Measurements from ENCODE around the gene NFKBIZ. TPM values are rescaled to one million over a fixed set of nuclear protein-coding genes. Genes with fewer than 3 reads are reported as not detected.
"Not testable (repeated sequence)": the region's sequence is repeated elsewhere in the genome, so short reads cannot be mapped to it uniquely, and the experiment has no call there.

Gene NFKBIZ
- total RNA-seq, 3 donors from 2014 or later = 52.2 to 694 (median 243) TPM

DNA sequence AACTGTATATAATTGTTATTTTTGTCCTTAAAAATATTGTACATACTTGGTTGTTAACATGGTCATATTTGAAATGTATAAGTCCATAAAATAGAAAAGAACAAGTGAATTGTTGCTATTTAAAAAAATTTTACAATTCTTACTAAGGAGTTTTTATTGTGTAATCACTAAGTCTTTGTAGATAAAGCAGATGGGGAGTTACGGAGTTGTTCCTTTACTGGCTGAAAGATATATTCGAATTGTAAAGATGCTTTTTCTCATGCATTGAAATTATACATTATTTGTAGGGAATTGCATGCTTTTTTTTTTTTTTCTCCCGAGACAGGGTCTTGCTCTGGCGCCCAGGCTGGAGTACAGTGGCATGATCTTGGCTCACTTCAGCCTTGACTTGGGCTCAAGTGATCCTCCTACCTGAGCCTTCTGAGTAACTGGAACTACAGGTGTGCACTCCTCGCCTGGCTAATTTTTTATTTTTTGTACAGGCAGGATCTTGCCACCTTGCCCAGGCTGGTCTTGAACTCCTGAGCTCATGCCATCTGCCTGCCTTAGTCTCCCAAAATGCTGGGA, 10.7 kb downstream of the NFKBIZ start:
- DNase-seq (ENCODE audit: low spot score in 2 of 2) = no peak
- Histone ChIP-seq H3K4me3 (no peak overlapping the region), H3K4me1 (no peaks in the 10 kb centered on the region), H3K36me3 (no peaks in the 10 kb centered on the region), H3K27ac (peak overlapping the region in 1 of 2 donors; percentile 35), H3K9me3 (no peaks in the 10 kb centered on the region), H3K27me3 (no peaks in the 10 kb centered on the region)
- TF ChIP-seq, protein P1, sequence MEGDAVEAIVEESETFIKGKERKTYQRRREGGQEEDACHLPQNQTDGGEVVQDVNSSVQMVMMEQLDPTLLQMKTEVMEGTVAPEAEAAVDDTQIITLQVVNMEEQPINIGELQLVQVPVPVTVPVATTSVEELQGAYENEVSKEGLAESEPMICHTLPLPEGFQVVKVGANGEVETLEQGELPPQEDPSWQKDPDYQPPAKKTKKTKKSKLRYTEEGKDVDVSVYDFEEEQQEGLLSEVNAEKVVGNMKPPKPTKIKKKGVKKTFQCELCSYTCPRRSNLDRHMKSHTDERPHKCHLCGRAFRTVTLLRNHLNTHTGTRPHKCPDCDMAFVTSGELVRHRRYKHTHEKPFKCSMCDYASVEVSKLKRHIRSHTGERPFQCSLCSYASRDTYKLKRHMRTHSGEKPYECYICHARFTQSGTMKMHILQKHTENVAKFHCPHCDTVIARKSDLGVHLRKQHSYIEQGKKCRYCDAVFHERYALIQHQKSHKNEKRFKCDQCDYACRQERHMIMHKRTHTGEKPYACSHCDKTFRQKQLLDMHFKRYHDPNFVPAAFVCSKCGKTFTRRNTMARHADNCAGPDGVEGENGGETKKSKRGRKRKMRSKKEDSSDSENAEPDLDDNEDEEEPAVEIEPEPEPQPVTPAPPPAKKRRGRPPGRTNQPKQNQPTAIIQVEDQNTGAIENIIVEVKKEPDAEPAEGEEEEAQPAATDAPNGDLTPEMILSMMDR (IDR thresholded peaks at IDR 0.05) = no peak
- peak in 1 of 3 donors; percentile 10 for TF ChIP-seq POLR2AphosphoS5 (IDR thresholded peaks at IDR 0.05)
- intact Hi-C loops (cut with DNase I; ENCODE audit: low total_unique reads) = no loop called here

DNA sequence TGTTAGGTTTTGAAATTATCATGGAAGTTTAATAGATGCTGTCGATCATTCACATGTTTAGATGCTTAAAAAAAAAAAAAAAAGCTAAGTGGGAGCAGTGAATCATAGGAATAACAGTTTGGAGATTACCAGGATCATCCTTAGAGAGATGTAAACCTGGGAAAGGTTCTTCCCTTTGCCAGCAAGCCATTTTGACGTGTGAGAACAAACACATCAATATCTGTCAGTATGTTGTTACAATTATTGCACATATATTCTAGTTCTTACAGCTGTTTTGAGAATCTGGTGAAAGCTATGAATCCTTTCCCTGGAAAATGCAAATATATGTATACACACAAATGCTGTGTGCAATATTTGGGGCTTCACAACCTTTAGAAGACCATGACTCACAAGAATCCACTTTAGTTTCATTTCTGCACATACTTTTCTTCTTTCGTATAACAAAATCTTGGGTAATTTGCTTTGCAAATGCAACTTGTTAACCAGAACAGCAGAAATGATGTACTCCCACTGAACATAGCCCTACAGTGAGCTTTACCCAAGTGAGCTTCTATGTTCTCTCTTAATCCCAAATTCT, 12.0 kb downstream of the NFKBIZ start:
- TF ChIP-seq POLR2A (IDR thresholded peaks at IDR 0.05) (no peak), POLR2AphosphoS5 (IDR thresholded peaks at IDR 0.05) (no peak)
- TF ChIP-seq, protein P1 (IDR thresholded peaks at IDR 0.05) = no peak
- intact Hi-C loops (cut with DNase I; ENCODE audit: low total_unique reads) = no loop called here
- Histone ChIP-seq H3K4me3 (no peak overlapping the region), H3K36me3 (no peaks in the 10 kb centered on the region), H3K9me3 (no peaks in the 10 kb centered on the region), H3K27ac (no peak overlapping the region), H3K4me1 (no peaks in the 10 kb centered on the region), H3K27me3 (no peaks in the 10 kb centered on the region)
- DNase-seq (ENCODE audit: low spot score in 2 of 2) = no peak

DNA sequence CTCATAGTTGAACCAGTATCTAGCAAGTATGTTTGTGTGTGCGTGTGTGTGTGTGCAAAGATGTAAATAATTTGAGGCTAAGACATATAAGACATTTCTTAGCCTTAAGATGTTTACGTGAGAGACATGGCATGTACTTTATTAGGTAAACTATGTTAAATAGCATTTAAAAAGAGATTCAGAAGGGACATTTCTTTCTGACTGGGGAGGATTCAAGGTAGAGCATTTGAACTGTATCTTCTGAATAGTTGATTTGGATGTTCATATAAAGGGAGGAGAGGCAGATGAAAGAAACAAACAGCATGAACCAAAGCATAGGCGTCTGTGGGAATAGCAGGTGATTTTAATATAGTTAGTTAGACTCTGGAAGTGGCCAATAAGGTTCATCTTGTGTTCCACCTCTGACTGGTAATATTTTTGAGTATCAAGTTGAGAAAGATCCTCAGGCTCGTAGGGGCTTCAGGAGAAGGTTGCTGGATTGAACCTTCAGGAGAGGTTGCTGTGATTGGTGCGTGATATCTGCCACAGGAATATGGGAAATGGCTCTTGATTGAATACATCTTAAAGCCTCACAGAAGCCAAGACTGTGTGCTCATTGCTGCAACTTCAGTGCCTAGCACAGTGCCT, 12.6 kb downstream of the NFKBIZ start:
- no peak for DNase-seq (ENCODE audit: low spot score in 2 of 2)
- intact Hi-C loops (cut with DNase I; ENCODE audit: low total_unique reads) = no loop called here
- no peaks in the 10 kb centered on the region for H3K4me1 ChIP-seq
- H3K27me3 ChIP-seq = no peaks in the 10 kb centered on the region
- H3K27ac ChIP-seq = no peak overlapping the region
- TF ChIP-seq POLR2A (IDR thresholded peaks at IDR 0.05) = no peak
- TF ChIP-seq POLR2AphosphoS5 (IDR thresholded peaks at IDR 0.05) = peak in 1 of 3 donors; percentile 33
- no peaks in the 10 kb centered on the region for H3K36me3 ChIP-seq
- no peak overlapping the region for H3K4me3 ChIP-seq
- no peaks in the 10 kb centered on the region for H3K9me3 ChIP-seq

DNA sequence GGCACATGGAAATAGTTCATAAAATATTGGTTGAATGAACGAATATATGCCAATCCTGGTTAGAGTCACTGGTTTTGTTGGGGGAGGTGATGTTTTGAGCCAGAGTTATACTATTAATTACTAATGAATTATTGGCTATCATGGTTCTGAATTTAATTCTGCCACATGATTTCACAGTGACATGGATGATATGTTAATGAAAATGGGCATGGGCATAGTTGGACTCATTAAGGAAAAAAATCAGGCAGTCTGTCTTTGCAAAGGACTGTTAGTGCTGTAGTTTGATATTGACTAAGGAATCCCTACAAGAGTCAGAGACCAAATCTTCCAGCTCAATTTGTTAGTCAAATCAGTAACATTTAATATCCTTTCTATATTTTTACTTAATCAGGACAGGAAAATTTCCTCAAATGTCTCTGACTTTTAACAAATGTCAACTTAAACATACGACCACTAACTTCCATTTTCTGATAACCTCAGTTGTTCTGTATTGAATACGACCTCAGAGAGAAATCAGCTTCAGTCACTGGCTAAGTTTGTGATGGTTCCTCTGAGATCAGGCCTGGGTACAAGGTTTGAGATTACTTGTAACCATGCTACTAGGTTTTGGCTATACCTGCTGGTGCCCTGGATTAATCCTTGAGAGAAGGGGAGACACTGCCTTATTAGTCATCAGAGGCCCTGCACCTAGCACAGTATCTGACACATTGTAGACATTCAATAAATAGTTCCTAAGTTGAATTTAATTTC, 13.3 kb downstream of the NFKBIZ start:
- intact Hi-C loops (cut with DNase I; ENCODE audit: low total_unique reads) = no loop called here
- TF ChIP-seq POLR2A (IDR thresholded peaks at IDR 0.05) = no peak
- TF ChIP-seq POLR2AphosphoS5 (IDR thresholded peaks at IDR 0.05) = no peak
- TF ChIP-seq, protein P1 (IDR thresholded peaks at IDR 0.05) = no peak
- Histone ChIP-seq H3K9me3 (no peaks in the 10 kb centered on the region), H3K27me3 (no peaks in the 10 kb centered on the region), H3K27ac (no peak overlapping the region), H3K4me3 (no peak overlapping the region), H3K4me1 (no peaks in the 10 kb centered on the region), H3K36me3 (no peaks in the 10 kb centered on the region)
- DNase-seq (ENCODE audit: low spot score in 2 of 2) = no peak

DNA sequence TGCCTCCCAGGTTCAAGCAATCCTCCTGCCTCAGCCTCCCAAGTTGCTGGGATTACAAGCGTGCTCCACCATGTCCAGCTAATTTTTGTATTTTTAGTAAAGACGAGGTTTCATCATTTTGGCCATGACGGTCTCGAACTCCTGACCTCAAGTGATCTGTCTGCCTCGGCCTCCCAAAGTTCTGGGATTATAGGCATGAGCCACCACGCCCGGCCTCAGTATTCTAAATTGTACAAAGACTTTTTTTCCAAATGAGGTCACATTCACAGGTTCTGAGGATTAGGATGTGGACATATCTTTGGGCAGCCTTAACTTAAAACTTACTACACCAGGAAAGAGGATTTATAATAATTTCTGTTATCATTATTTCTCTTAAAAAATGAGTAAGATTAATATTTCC, 15.6 kb downstream of the NFKBIZ start:
- H3K4me3 ChIP-seq; H3K9me3 ChIP-seq; DNase-seq (ENCODE audit: low spot score in 2 of 2); H3K36me3 ChIP-seq; H3K4me1 ChIP-seq; H3K27me3 ChIP-seq; intact Hi-C loops (cut with DNase I; ENCODE audit: low total_unique reads); H3K27ac ChIP-seq: not testable (repeated sequence)
